B cell (primary cell): ENCODE measurements around the gene ITPR1.

Experiments used
- CTCF ChIP-seq: fragments of 200-600 bp; IDR thresholded peaks from one replicate; pipeline ENCODE4 v1.8.0; 2022; ENCODE audit warnings: antibody characterized with exemption, mild to moderate bottlenecking
- EZH2 ChIP-seq: IDR thresholded peaks from 2 replicates; pipeline ENCODE4 v1.6.1; 2012; ENCODE audit warnings: borderline replicate concordance, low read depth, mild to moderate bottlenecking, moderate library complexity, low read length; ENCODE audit not compliant: insufficient read depth, poor library complexity, severe bottlenecking

- TF ChIP-seq CTCF (no peak), EZH2 (no peak)
Measured at GRCh38 chr3:4839278-4839677, 346.1 kb downstream of the ITPR1 start.
